Stimulated activated CD4-positive, alpha-beta T cell treated with anti-CD3 and anti-CD28 coated beads, Interleukin-12 subunit alpha, Interleukin-12 subunit beta, amount 100 ng/mL, for 24 hours (primary cell): ENCODE results near the gene ARHGAP1.
"Not testable (repeated sequence)": the region's sequence is repeated elsewhere in the genome, so short reads cannot be mapped to it uniquely, and the experiment has no call there.

Experiments
- DNase-seq, 2 experiments: peaks; one replicate each; pipeline ENCODE4 v3.0.0-alpha.2; 2020; ENCODE audit warnings: low read depth in 2 of 2

ARHGAP1 gene

GRCh38 chr11:46673713-46674462, 26.5 kb downstream of the ARHGAP1 start:
- DNase-seq = no peak

- DNase-seq = no peak
Measured at GRCh38 chr11:46672381-46672839, 28.0 kb downstream of the ARHGAP1 start.

GRCh38 chr11:46671958-46672315, 28.5 kb downstream of the ARHGAP1 start:
- no peak for DNase-seq

- not testable (repeated sequence) for DNase-seq
Measured at GRCh38 chr11:46670521-46670920, 29.9 kb downstream of the ARHGAP1 start.

GRCh38 chr11:46669711-46670139, 30.7 kb downstream of the ARHGAP1 start:
- DNase-seq = no peak

- DNase-seq = no peak
Measured at GRCh38 chr11:46668480-46669085, 31.8 kb downstream of the ARHGAP1 start.

GRCh38 chr11:46667043-46667481, 33.4 kb downstream of the ARHGAP1 start:
- DNase-seq = no peak

- DNase-seq = no peak
Measured at GRCh38 chr11:46666516-46666915, 33.9 kb downstream of the ARHGAP1 start.

GRCh38 chr11:46665356-46665755, 35.1 kb downstream of the ARHGAP1 start:
- DNase-seq = no peak

GRCh38 chr11:46664612-46665011, 35.8 kb downstream of the ARHGAP1 start:
- DNase-seq = no peak

- no peak for DNase-seq
Measured at GRCh38 chr11:46663277-46663940, 37.0 kb downstream of the ARHGAP1 start.

- DNase-seq = no peak
Measured at GRCh38 chr11:46662366-46662765, 38.1 kb downstream of the ARHGAP1 start.

GRCh38 chr11:46661836-46662235, 38.6 kb downstream of the ARHGAP1 start:
- no peak for DNase-seq

GRCh38 chr11:46659908-46660307, 40.5 kb downstream of the ARHGAP1 start:
- DNase-seq = no peak

GRCh38 chr11:46658259-46658658, 42.2 kb downstream of the ARHGAP1 start:
- DNase-seq = no peak

GRCh38 chr11:46657186-46657585, 43.2 kb downstream of the ARHGAP1 start:
- no peak for DNase-seq

- DNase-seq = no peak
Measured at GRCh38 chr11:46655631-46656030, 44.8 kb downstream of the ARHGAP1 start.

- no peak for DNase-seq
Measured at GRCh38 chr11:46649180-46649738, 51.2 kb downstream of the ARHGAP1 start.

- DNase-seq = no peak
Measured at GRCh38 chr11:46643986-46644385, 56.4 kb downstream of the ARHGAP1 start.

- no peak for DNase-seq
Measured at GRCh38 chr11:46643531-46643930, 56.9 kb downstream of the ARHGAP1 start.

GRCh38 chr11:46642627-46643335, 57.6 kb downstream of the ARHGAP1 start:
- no peak for DNase-seq

GRCh38 chr11:46641639-46642038, 58.8 kb downstream of the ARHGAP1 start:
- DNase-seq = no peak
